H1 (cell line): ENCODE data around the gene PAEP. TPM values are rescaled to one million over a fixed set of nuclear protein-coding genes. Genes with fewer than 3 reads are reported as not detected.

Source experiments
- CTCF ChIA-PET: fragments of 300-600 bp; sonication (Branson Sonifier 250); formaldehyde crosslinking; loops from one replicate; lab custom pipeline; 2021; ENCODE audit not compliant: partially characterized antibody; lab: Charles Lee
- POLR2A ChIA-PET: fragments of 300-600 bp; sonication (Branson Sonifier 250); formaldehyde crosslinking; loops from one replicate; lab custom pipeline; 2021; ENCODE audit warnings: inconsistent platforms; ENCODE audit not compliant: partially characterized antibody; lab: Charles Lee
- DNase-seq, 2 experiments: peaks; one replicate each; pipeline versions ENCODE4 v3.0.0 to v3.0.0-alpha.2; 2010 to 2022; ENCODE audit warnings: low spot score in 2 of 2, low read depth in 1 of 2, mixed read lengths in 1 of 2
- FAIRE-seq: peaks from 2 replicates; lab custom pipeline; 2011; peaks lifted over from hg19 to GRCh38; lab: Jason Lieb, UNC
- H2AFZ ChIP-seq: 2 replicates; pipeline ENCODE4 v1.8.1; 2012; ENCODE audit warnings: low read length, inconsistent platforms
- H2AK5ac ChIP-seq: 2 replicates; pipeline ENCODE4 v1.6.1; 2013; ENCODE audit warnings: low read depth, low read length
- H2BK120ac ChIP-seq: replicated peaks from 2 replicates; pipeline ENCODE3; 2013; ENCODE audit warnings: low read depth, low read length, inconsistent platforms
- H2BK12ac ChIP-seq: 2 replicates; pipeline ENCODE4 v1.6.1; 2013; ENCODE audit warnings: low read depth, low read length
- H2BK15ac ChIP-seq: 2 replicates; pipeline ENCODE4 v1.6.1; 2013; ENCODE audit warnings: low read length
- H2BK20ac ChIP-seq: 2 replicates; pipeline ENCODE4 v1.6.1; 2013; ENCODE audit warnings: low read length
- H2BK5ac ChIP-seq: 2 replicates; pipeline ENCODE4 v1.6.1; 2013; ENCODE audit warnings: low read depth, low read length
- H3K14ac ChIP-seq: 2 replicates; pipeline ENCODE4 v1.6.1; 2013; ENCODE audit warnings: inconsistent platforms; ENCODE audit not compliant: insufficient read length
- H3K18ac ChIP-seq: 2 replicates; pipeline ENCODE4 v1.6.1; 2013; ENCODE audit warnings: low read length; ENCODE audit errors: extremely low read depth
- H3K23ac ChIP-seq: 2 replicates; pipeline ENCODE4 v1.6.1; 2013; ENCODE audit warnings: inconsistent platforms; ENCODE audit not compliant: insufficient read length
- H3K23me2 ChIP-seq: 2 replicates; pipeline ENCODE4 v1.6.1; 2013; ENCODE audit warnings: low read depth, low read length
- H3K27ac ChIP-seq: 2 replicates; pipeline ENCODE4 v1.6.1; 2011; ENCODE audit warnings: low read depth, low read length, inconsistent platforms
- H3K27me3 ChIP-seq, 4 experiments: replicated peaks in 1 of 4; 1 replicate in 1 of 4; 2 replicates in 3 of 4; pipeline versions ENCODE4 v1.6.1 to v1.8.1; 2011 to 2013; ENCODE audit warnings: low read length in 3 of 4, mild to moderate bottlenecking in 3 of 4, inconsistent platforms in 2 of 4, mixed read lengths in 2 of 4, moderate library complexity in 1 of 4; ENCODE audit not compliant: control insufficient read depth in 3 of 4, insufficient read depth in 3 of 4; ENCODE audit errors: extremely low read depth in 1 of 4
- H3K36me3 ChIP-seq, 4 experiments: 2 replicates each; pipeline versions ENCODE4 v1.6.1 to v1.8.1; 2011 to 2013; ENCODE audit warnings: mild to moderate bottlenecking in 4 of 4, low read length in 3 of 4, moderate library complexity in 2 of 4, control low read depth in 1 of 4, inconsistent platforms in 1 of 4; ENCODE audit not compliant: insufficient read depth in 4 of 4, control insufficient read depth in 2 of 4
- H3K4ac ChIP-seq: replicated peaks from 2 replicates; pipeline ENCODE3; 2013; ENCODE audit warnings: low read length, low read depth, mixed read lengths, inconsistent platforms; ENCODE audit not compliant: insufficient read length
- H3K4me1 ChIP-seq, 4 experiments: replicated peaks in 1 of 4; 1 replicate in 1 of 4; 2 replicates in 3 of 4; pipeline versions ENCODE4 v1.6.1 to v1.8.1; 2011 to 2013; ENCODE audit warnings: low read length in 3 of 4, inconsistent platforms in 2 of 4, mixed read lengths in 1 of 4; ENCODE audit not compliant: insufficient read depth in 4 of 4, control insufficient read depth in 3 of 4
- H3K4me2 ChIP-seq, 2 experiments: 2 replicates each; pipeline versions ENCODE4 v1.6.1 to v1.8.1; 2011 to 2013; ENCODE audit warnings: low read depth in 2 of 2, low read length in 2 of 2, control low read depth in 1 of 2, inconsistent platforms in 1 of 2, mild to moderate bottlenecking in 1 of 2; ENCODE audit not compliant: insufficient read depth in 1 of 2
- H3K4me3 ChIP-seq, 4 experiments: fragments of 200-600, 300-600 bp in 1 of 4; sonication (generic), shearing (Covaris generic), sonication (Bioruptor Twin) in 1 of 4; 2 replicates each; pipeline versions ENCODE4 v1.5.1 to v1.8.1; 2011 to 2016; ENCODE audit warnings: low read length in 4 of 4, low read depth in 3 of 4, control low read depth in 2 of 4, inconsistent platforms in 2 of 4, mild to moderate bottlenecking in 2 of 4, mixed read lengths in 1 of 4, moderate library complexity in 1 of 4; ENCODE audit not compliant: insufficient read depth in 2 of 4; ENCODE audit errors: extremely low read depth in 1 of 4
- H3K56ac ChIP-seq: replicated peaks from 2 replicates; pipeline ENCODE3; 2013; ENCODE audit warnings: low read depth, mild to moderate bottlenecking, mixed read lengths, low read length, inconsistent platforms; ENCODE audit not compliant: insufficient read length
- H3K79me1 ChIP-seq: 2 replicates; pipeline ENCODE4 v1.6.1; 2013; ENCODE audit warnings: low read depth, low read length, control low read depth
- H3K79me2 ChIP-seq, 2 experiments: 2 replicates each; pipeline versions ENCODE4 v1.6.1 to v1.8.1; 2012 to 2013; ENCODE audit warnings: low read length in 2 of 2, mild to moderate bottlenecking in 2 of 2, inconsistent platforms in 1 of 2; ENCODE audit not compliant: insufficient read depth in 2 of 2, control insufficient read depth in 1 of 2
- H3K9ac ChIP-seq, 4 experiments: replicated peaks in 1 of 4; 1 replicate in 1 of 4; 2 replicates in 3 of 4; pipeline versions ENCODE4 v1.6.1 to v1.8.1; 2011 to 2013; ENCODE audit warnings: low read depth in 3 of 4, low read length in 3 of 4, control low read depth in 2 of 4, mild to moderate bottlenecking in 2 of 4, moderate library complexity in 2 of 4, inconsistent platforms in 1 of 4; ENCODE audit errors: extremely low read depth in 1 of 4
- H3K9me3 ChIP-seq, 2 experiments: 2 replicates each; pipeline versions ENCODE4 v1.6.1 to v1.8.1; 2012 to 2013; ENCODE audit warnings: mild to moderate bottlenecking in 2 of 2, moderate library complexity in 2 of 2, control low read depth in 1 of 2, inconsistent platforms in 1 of 2, low read depth in 1 of 2, low read length in 1 of 2, mixed read lengths in 1 of 2; ENCODE audit not compliant: insufficient read depth in 2 of 2
- H4K20me1 ChIP-seq, 2 experiments: replicated peaks in 1 of 2; 2 replicates each; pipeline versions ENCODE3 to v1.8.1; 2011 to 2013; ENCODE audit warnings: inconsistent platforms in 2 of 2, low read length in 2 of 2, mild to moderate bottlenecking in 1 of 2; ENCODE audit not compliant: insufficient read depth in 2 of 2, control insufficient read depth in 1 of 2
- H4K5ac ChIP-seq: 2 replicates; pipeline ENCODE4 v1.6.1; 2013; ENCODE audit warnings: low read length, low read depth, mixed read lengths, inconsistent platforms; ENCODE audit not compliant: insufficient read length
- H4K8ac ChIP-seq: 2 replicates; pipeline ENCODE4 v1.8.0; 2013; ENCODE audit warnings: mild to moderate bottlenecking, moderate library complexity, low read length, inconsistent platforms; ENCODE audit not compliant: insufficient read depth; ENCODE audit errors: extremely low read depth
- H4K91ac ChIP-seq: replicated peaks from 2 replicates; pipeline ENCODE3; 2013; ENCODE audit warnings: low read length, mixed read lengths, inconsistent platforms; ENCODE audit not compliant: insufficient read length
- ASH2L ChIP-seq: fragments of 200-600, 300-600 bp; sonication (generic); IDR thresholded peaks from one replicate; pipeline ENCODE4 v1.7.1; 2017; ENCODE audit warnings: low read length
- BACH1 ChIP-seq: IDR thresholded peaks from 2 replicates; pipeline ENCODE4 v1.6.1; 2012; ENCODE audit warnings: low read length, improper control_type of control experiment
- BCL11A ChIP-seq, 2 experiments: IDR thresholded peaks; one replicate each; pipeline ENCODE4 v1.6.1; 2011; ENCODE audit warnings: low read depth in 2 of 2, low read length in 2 of 2, mild to moderate bottlenecking in 2 of 2
- CBX8 ChIP-seq: fragments of 300-800, 300-1000 bp; sonication (generic); IDR thresholded peaks from 2 replicates; pipeline ENCODE4 v1.7.1; 2016; ENCODE audit warnings: low read depth, low read length, borderline replicate concordance
- CHD1 ChIP-seq: IDR thresholded peaks from 2 replicates; pipeline ENCODE4 v1.6.1; 2012; ENCODE audit warnings: low read depth, low read length, improper control_type of control experiment
- KDM5A ChIP-seq: fragments of 200-600 bp; IDR thresholded peaks from 2 replicates; pipeline ENCODE4 v1.7.1; 2012; ENCODE audit warnings: mild to moderate bottlenecking, low read length, inconsistent platforms, mixed read lengths
- RAD21 ChIP-seq, 2 experiments: IDR thresholded peaks in 1 of 2; conservative IDR thresholded peaks in 1 of 2; 2 replicates each; pipeline ENCODE4 v1.6.1; 2011; ENCODE audit warnings: low read depth in 2 of 2, low read length in 2 of 2, improper control_type of control experiment in 1 of 2, inconsistent platforms in 1 of 2, mild to moderate bottlenecking in 1 of 2, moderate library complexity in 1 of 2
- SRF ChIP-seq: IDR thresholded peaks from 2 replicates; pipeline ENCODE4 v1.6.1; 2011; ENCODE audit warnings: mild to moderate bottlenecking, low read depth, low read length, moderate library complexity
- WGBS, 2 experiments: shearing (Covaris generic) in 1 of 2; methylation state at CpG; one replicate each; pipeline versions ENCODE4 v1.1.6 to v1.1.7; 2013 to 2015; ENCODE audit warnings: low lambda C conversion rate in 2 of 2, mixed read lengths in 2 of 2, inconsistent platforms in 1 of 2, low coverage in 1 of 2, missing lambda C conversion rate in 1 of 2; ENCODE audit not compliant: insufficient replicate concordance in 2 of 2, insufficient coverage in 1 of 2, insufficient read length in 1 of 2; ENCODE audit errors: extremely low coverage in 1 of 2, missing lambda C conversion rate in 1 of 2; 5-methylcytosine and 5-hydroxymethylcytosine counted together
- polyA plus RNA-seq, 7 experiments: library from polyadenylated mRNA; depleted of rRNA in 3 of 7; stranded (reverse) in 5 of 7; unstranded in 2 of 7; fragments of >200 nt in 5 of 7; fragments of 200-250 nt in 2 of 7; gene quantifications; 1 replicate in 5 of 7; 2 replicates in 1 of 7; 4 replicates in 1 of 7; pipeline versions ENCODE4 v1.2.1 to v1.2.3, GENCODE V29; 2011 to 2013; ENCODE audit warnings: missing spikeins in 2 of 7, mixed read lengths in 2 of 7
- total RNA-seq: library from RNA; stranded (reverse); fragmentation: NEBNext Ultra II Directional; extraction: Animal tissue kit (Norgen Biotek cat#: 25700); gene quantifications from 2 replicates; pipeline ENCODE4 v1.2.1, GENCODE V29; 2021

PAEP gene
- total and polyA plus RNA-seq, 2 of the 8 experiments (the other 6 are each of a cell fraction or from before 2014, with no cell fraction given): not detected

GRCh38 chr9:135525241-135526088, 36.1 kb upstream of the PAEP start:
- DNase-seq (peak in 1 of 2 experiments; percentile 42), FAIRE-seq (no peak)
- no peak overlapping the region for H3K4me2 ChIP-seq

More at GRCh38 chr9:135525241-135526088, 36.1 kb upstream of the PAEP start:
- H2BK120ac ChIP-seq: no peak overlapping the region
- H3K36me3 ChIP-seq: no peaks in the 10 kb centered on the region
- no peak for TF ChIP-seq SRF
- no peak for TF ChIP-seq ASH2L
- no peak for TF ChIP-seq CHD1
- TF ChIP-seq KDM5A: no peak
- no peak for TF ChIP-seq BACH1
- TF ChIP-seq RAD21 (IDR thresholded peaks at IDR 0.05 in 1 of 2, conservative IDR thresholded peaks at IDR 0.05 in 1 of 2; ENCODE audit: low read depth in 2 of 2, low read length in 2 of 2): no peak
- TF ChIP-seq CBX8: no peak
- TF ChIP-seq BCL11A (IDR thresholded peaks at IDR 0.05; ENCODE audit: low read depth in 2 of 2, low read length in 2 of 2): no peak
- no peak overlapping the region for H3K23ac ChIP-seq
- no peaks in the 10 kb centered on the region for H3K23me2 ChIP-seq
- no peak overlapping the region for H3K27ac ChIP-seq
- CTCF ChIA-PET: interaction anchor here (0.6 to 3.0 kb wide), 7 partner anchors 8 to 284 kb away, joined by 3 to 14 read pairs (median 4); no protein-coding TSS in a partner anchor
- 93% methylated on average over 20 of the region's 31 CpGs; no CpG with 5 or more reads in 1 of the 2 experiments for WGBS, 2 experiments
- no peak overlapping the region for H4K8ac ChIP-seq
- H2AFZ ChIP-seq: no peak overlapping the region
- no peak overlapping the region for H3K9ac ChIP-seq
- POLR2A ChIA-PET: no interaction called here
- no peaks in the 10 kb centered on the region for H3K27me3 ChIP-seq
- no peak overlapping the region for H2BK12ac ChIP-seq
- no peaks in the 10 kb centered on the region for H3K79me1 ChIP-seq
- no peaks in the 10 kb centered on the region for H3K79me2 ChIP-seq
- no peak overlapping the region for H3K4ac ChIP-seq
- no peak overlapping the region for H3K18ac ChIP-seq
- H3K9me3 ChIP-seq: no peaks in the 10 kb centered on the region
- H3K14ac ChIP-seq: no peak overlapping the region
- no peak overlapping the region for H3K4me3 ChIP-seq
- 0 out of 2 replicates have a peak overlapping the region, but pooled peaks have one; percentile 46 for H2BK15ac ChIP-seq
- no peaks in the 10 kb centered on the region for H4K20me1 ChIP-seq
- peaks cover 0 to 12% (median 6%) of the 10 kb centered on the region in 4 experiments; a peak in 5 of 7 replicates for H3K4me1 ChIP-seq
- no peak overlapping the region for H3K56ac ChIP-seq
- no peak overlapping the region for H2BK20ac ChIP-seq
- H4K5ac ChIP-seq: no peak overlapping the region
- H2BK5ac ChIP-seq: no peak overlapping the region
- no peak overlapping the region; the same call in 1 of the 2 replicates for H2AK5ac ChIP-seq
- H4K91ac ChIP-seq: no peak overlapping the region
